NB4 (cell line): ENCODE data around the gene FOXB2.

Experiments
- DNase-seq: peaks from one replicate; pipeline ENCODE4 v3.0.0; 2010; ENCODE audit warnings: low read depth
- H3K4me3 ChIP-seq: one replicate; pipeline ENCODE4 v1.5.1; 2011; ENCODE audit warnings: mild to moderate bottlenecking, low read depth, low read length, moderate library complexity
- MYC ChIP-seq: IDR thresholded peaks from 2 replicates; pipeline ENCODE4 v1.6.1; 2011; ENCODE audit warnings: low read depth, low read length
- POLR2A ChIP-seq: IDR thresholded peaks from 2 replicates; pipeline ENCODE4 v1.6.1; 2011; ENCODE audit warnings: mild to moderate bottlenecking; ENCODE audit not compliant: insufficient read length; ENCODE audit errors: extremely low read depth
- TF ChIP-seq, protein P1 (sequence below): IDR thresholded peaks from one replicate; pipeline ENCODE4 v1.5.1; 2012; ENCODE audit warnings: low read depth, low read length
- TF ChIP-seq, protein P2 (sequence below): IDR thresholded peaks from 2 replicates; pipeline ENCODE4 v1.6.1; 2011; ENCODE audit warnings: low read depth, low read length

Gene FOXB2

DNA sequence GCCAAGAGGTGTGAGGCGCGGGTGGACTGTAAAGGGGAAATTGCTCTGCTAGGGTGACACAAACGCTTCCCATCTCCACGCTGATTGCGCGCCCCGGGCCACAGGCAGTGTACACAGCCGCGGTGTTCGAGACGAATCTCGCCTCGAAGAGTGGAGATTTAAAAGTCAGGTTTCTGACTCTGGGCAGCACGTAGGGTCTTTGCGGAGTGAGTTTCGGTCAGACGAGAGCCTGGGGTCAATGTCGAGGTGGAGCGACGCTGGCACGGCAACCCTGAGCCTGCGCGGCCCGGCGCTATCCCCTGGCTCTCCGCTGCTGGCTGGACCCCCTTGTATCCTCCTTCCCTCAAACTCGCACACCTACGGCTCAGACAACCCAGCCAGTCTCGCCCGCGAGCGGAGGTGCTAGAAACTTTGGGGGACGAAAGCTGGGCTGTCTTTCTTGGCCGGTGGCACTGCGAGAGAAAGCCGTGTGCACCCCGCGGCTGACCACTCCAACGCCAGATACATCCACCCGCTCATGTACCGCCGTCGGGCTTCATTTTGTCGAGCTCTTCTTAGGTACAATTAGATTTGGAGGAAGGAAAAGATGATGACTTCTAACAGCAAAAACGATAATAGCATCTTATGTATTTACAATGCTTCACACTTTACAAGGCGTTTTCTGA is 5.4 kb upstream of the FOXB2 start:
- no peak for DNase-seq
- H3K4me3 ChIP-seq, result no peak overlapping the region
- TF ChIP-seq, protein P1, sequence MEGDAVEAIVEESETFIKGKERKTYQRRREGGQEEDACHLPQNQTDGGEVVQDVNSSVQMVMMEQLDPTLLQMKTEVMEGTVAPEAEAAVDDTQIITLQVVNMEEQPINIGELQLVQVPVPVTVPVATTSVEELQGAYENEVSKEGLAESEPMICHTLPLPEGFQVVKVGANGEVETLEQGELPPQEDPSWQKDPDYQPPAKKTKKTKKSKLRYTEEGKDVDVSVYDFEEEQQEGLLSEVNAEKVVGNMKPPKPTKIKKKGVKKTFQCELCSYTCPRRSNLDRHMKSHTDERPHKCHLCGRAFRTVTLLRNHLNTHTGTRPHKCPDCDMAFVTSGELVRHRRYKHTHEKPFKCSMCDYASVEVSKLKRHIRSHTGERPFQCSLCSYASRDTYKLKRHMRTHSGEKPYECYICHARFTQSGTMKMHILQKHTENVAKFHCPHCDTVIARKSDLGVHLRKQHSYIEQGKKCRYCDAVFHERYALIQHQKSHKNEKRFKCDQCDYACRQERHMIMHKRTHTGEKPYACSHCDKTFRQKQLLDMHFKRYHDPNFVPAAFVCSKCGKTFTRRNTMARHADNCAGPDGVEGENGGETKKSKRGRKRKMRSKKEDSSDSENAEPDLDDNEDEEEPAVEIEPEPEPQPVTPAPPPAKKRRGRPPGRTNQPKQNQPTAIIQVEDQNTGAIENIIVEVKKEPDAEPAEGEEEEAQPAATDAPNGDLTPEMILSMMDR, result no peak

DNA sequence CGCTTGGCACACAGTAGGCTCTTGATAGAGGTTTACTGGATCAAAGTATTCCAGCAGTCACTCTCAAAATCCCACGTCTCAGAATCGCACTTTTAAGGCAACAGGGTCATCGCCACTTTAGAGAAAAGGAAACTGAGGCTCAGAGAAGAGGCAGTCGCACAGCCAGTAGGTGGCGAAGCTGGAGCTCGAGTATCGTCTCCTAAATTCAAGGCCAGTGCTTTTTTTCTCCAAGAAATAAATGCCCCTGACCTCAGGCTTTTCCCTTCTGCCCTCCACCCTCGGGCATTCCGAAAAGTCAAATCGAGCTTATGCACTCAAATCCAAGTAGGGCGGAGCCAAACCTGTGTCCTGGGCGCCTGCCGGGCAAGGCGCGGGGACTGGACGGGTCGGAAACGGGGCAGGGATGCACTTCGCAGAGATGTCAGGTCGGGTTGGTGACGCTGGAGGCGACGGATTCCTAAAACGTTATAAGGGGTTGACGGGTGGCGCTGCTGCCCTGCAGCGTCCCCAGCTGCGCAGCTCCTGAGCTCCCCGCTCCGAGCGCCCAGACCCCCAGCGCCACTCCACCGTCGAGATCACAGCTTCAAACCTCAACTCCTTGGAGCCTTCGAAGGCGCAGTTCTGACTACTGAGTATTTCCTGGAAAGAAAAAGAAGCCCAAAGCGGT is 4.7 kb upstream of the FOXB2 start:
- TF ChIP-seq POLR2A, result no peak
- TF ChIP-seq, protein P2, sequence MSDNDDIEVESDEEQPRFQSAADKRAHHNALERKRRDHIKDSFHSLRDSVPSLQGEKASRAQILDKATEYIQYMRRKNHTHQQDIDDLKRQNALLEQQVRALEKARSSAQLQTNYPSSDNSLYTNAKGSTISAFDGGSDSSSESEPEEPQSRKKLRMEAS, result no peak
- TF ChIP-seq, protein P1, result peak; percentile 11
- TF ChIP-seq MYC, result no peak
- no peak overlapping the region for H3K4me3 ChIP-seq
- no peak for DNase-seq

- no peak for DNase-seq
Measured at GRCh38 chr9:77015327-77016048, 4.0 kb upstream of the FOXB2 start.

GRCh38 chr9:77016121-77016525 is 3.3 kb upstream of the FOXB2 start:
- DNase-seq, result peak; percentile 32
- TF ChIP-seq POLR2A, result no peak
- TF ChIP-seq MYC, result no peak
- TF ChIP-seq, protein P2, result no peak
- TF ChIP-seq, protein P1, result no peak
- no peak overlapping the region for H3K4me3 ChIP-seq

More at GRCh38 chr9:77015327-77016048, 4.0 kb upstream of the FOXB2 start:
- H3K4me3 ChIP-seq, result no peak overlapping the region
- TF ChIP-seq MYC, result no peak
- TF ChIP-seq, protein P1, result no peak
- TF ChIP-seq POLR2A, result no peak
- TF ChIP-seq, protein P2, result no peak

GRCh38 chr9:77016526-77017504 is 2.6 kb upstream of the FOXB2 start:
- TF ChIP-seq, protein P2, result no peak
- no peak for TF ChIP-seq MYC
- no peak for TF ChIP-seq POLR2A
- TF ChIP-seq, protein P1, result no peak
- no peak for DNase-seq
- H3K4me3 ChIP-seq, result no peak overlapping the region
